ENCODE measurements around the gene PFAS. TPM values are rescaled to one million over a fixed set of nuclear protein-coding genes. Genes with fewer than 3 reads are reported as not detected.

Gene PFAS
- total and polyA plus RNA-seq, 10 of the 15 experiments (the other 5 are each of a cell fraction or from before 2014, with no cell fraction given) = 13.9 to 122 (median 47.2) TPM

- TF ChIP-seq CHD4 (IDR thresholded peaks at IDR 0.05) (no peak), BCL11A (IDR thresholded peaks at IDR 0.05; ENCODE audit: low read depth, low read length) (no peak), RB1 (IDR thresholded peaks at IDR 0.05; ENCODE audit: borderline replicate concordance) (no peak), STAT3 (IDR thresholded peaks at IDR 0.05; ENCODE audit: low read depth, low read length) (no peak)
These were observed 63.9 kb downstream of the PFAS start (continued) for GRCh38 chr17:8312726-8313600.

DNA sequence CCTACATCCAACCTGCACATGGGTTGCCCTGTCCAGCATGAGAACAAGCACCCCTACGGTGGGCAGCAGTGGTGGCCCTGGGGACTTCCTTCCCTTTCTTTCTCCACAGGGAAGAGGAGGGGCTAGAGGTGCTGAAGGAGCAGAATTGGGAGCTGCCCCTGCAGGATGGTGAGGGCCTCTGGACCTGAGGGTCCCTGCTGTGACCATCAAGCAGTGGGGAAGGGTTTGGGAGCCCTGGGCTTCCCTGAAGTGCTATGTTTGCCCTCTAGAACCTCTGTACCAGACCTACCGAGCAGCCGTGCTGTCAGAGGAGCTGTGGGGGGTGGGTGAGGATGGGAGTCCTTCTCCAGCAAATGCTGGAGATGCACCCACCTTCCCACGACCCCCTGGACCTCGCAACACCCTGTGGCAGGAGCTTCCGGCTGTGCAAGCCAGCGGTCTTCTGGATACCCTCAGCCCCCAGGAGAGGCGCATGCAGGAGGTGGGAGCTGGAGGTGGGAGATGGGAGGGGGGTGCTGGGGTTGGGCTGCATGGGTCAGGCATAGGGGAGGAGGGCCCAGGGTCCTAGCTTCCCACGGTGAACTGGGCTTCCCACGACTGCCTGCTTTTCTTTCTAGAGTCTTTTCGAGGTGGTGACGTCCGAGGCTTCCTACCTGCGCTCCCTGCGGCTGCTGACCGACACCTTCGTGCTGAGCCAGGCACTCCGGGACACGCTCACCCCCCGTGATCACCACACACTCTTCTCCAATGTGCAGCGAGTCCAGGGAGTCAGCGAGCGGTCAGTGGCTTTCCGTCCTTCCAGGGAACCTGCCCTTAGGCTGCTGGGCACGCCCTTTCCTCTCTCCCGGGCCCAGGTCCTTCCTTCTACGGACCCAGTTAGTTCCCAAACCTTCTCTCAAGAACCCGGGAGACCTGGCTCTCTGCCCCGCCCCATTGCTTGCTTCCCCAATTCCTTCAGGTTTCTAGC lies 66.0 kb downstream of the PFAS start:
- no peaks in the 10 kb centered on the region for H3K4me1 ChIP-seq (ENCODE audit: control insufficient read depth, insufficient read depth, low read length)
- intact Hi-C loops (cut with micrococcal nuclease; ENCODE audit: unreplicated experiment) (no loop called here), in situ Hi-C loops (cut with MboI) (no loop called here)
- no peaks in the 10 kb centered on the region for H3K36me3 ChIP-seq (ENCODE audit: control insufficient read depth in 2 of 2, insufficient read depth in 2 of 2, low read length in 1 of 2)
- CTCF ChIA-PET = interaction anchor here (0.6 to 1.5 kb wide), 3 partner anchors 14 to 359 kb away, joined by 3 read pairs; no protein-coding TSS in a partner anchor
- SMC1A ChIA-PET (ENCODE audit: uncharacterized antibody, unreplicated experiment) = no interaction called here
- H3K4me2 ChIP-seq (ENCODE audit: control insufficient read depth, insufficient read depth) = no peak overlapping the region
- H3K9me3 ChIP-seq (replicated peaks; ENCODE audit: control insufficient read depth, insufficient read depth, low read length) = no peaks in the 10 kb centered on the region
- H4K20me1 ChIP-seq (ENCODE audit: control insufficient read depth, insufficient read depth) = no peaks in the 10 kb centered on the region
- no peak overlapping the region for H3K27ac ChIP-seq (ENCODE audit: control insufficient read depth, insufficient read depth)
- FAIRE-seq (no peak), DNase-seq (ENCODE audit: low read depth, low spot score) (no peak), ATAC-seq (no peak)
- no TSS peak for BruUV-seq (replicated peaks)
- no peak overlapping the region for H3K9ac ChIP-seq (ENCODE audit: control insufficient read depth, insufficient read depth, low read length)
- no peak overlapping the region for H3K4me3 ChIP-seq
- no peak overlapping the region for H2AFZ ChIP-seq (ENCODE audit: control insufficient read depth, low read depth, low read length)
- POLR2A ChIA-PET = no interaction called here
- RAD21 ChIA-PET (ENCODE audit: unreplicated experiment) = no interaction called here
- peaks cover 1 to 4% of the 10 kb centered on the region in 2 experiments; a peak in 3 of 4 replicates for H3K27me3 ChIP-seq (replicated peaks in 1 of 2; ENCODE audit: control insufficient read depth in 2 of 2, insufficient read depth in 2 of 2, low read length in 1 of 2)
- WGBS (ENCODE audit: insufficient coverage, insufficient replicate concordance, low lambda C conversion rate, missing lambda C conversion rate) = 26% methylated on average over 29 of the region's 29 CpGs
- no peaks in the 10 kb centered on the region for H3K79me2 ChIP-seq (ENCODE audit: control insufficient read depth, insufficient read depth, low read length)
- no peak for TF ChIP-seq ASH2L (IDR thresholded peaks at IDR 0.05; ENCODE audit: borderline replicate concordance, low read depth)
- TF ChIP-seq CHD4 (IDR thresholded peaks at IDR 0.05) = no peak
- TF ChIP-seq RAD21 (IDR thresholded peaks at IDR 0.05; ENCODE audit: insufficient read depth, low read depth, low read length) = no peak
- TF ChIP-seq SPI1 (IDR thresholded peaks at IDR 0.05; ENCODE audit: borderline replicate concordance, insufficient read depth, low read depth, low read length) = no peak
- no peak for TF ChIP-seq ZBTB4 (CRISPR knock-in tag; IDR thresholded peaks at IDR 0.05)
- TF ChIP-seq HDAC2 (IDR thresholded peaks at IDR 0.05) = no peak
- no peak for TF ChIP-seq MEF2B (IDR thresholded peaks at IDR 0.05; ENCODE audit: partially characterized antibody, poor library complexity, severe bottlenecking)
- no peak for TF ChIP-seq TCF12 (IDR thresholded peaks at IDR 0.05; ENCODE audit: low read depth, low read length)
- TF ChIP-seq RFX5 (IDR thresholded peaks at IDR 0.05; ENCODE audit: low read depth, low read length) = no peak
- TF ChIP-seq, protein P1, sequence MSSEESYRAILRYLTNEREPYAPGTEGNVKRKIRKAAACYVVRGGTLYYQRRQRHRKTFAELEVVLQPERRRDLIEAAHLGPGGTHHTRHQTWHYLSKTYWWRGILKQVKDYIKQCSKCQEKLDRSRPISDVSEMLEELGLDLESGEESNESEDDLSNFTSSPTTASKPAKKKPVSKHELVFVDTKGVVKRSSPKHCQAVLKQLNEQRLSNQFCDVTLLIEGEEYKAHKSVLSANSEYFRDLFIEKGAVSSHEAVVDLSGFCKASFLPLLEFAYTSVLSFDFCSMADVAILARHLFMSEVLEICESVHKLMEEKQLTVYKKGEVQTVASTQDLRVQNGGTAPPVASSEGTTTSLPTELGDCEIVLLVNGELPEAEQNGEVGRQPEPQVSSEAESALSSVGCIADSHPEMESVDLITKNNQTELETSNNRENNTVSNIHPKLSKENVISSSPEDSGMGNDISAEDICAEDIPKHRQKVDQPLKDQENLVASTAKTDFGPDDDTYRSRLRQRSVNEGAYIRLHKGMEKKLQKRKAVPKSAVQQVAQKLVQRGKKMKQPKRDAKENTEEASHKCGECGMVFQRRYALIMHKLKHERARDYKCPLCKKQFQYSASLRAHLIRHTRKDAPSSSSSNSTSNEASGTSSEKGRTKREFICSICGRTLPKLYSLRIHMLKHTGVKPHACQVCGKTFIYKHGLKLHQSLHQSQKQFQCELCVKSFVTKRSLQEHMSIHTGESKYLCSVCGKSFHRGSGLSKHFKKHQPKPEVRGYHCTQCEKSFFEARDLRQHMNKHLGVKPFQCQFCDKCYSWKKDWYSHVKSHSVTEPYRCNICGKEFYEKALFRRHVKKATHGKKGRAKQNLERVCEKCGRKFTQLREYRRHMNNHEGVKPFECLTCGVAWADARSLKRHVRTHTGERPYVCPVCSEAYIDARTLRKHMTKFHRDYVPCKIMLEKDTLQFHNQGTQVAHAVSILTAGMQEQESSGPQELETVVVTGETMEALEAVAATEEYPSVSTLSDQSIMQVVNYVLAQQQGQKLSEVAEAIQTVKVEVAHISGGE (CRISPR knock-in tag; IDR thresholded peaks at IDR 0.05) = no peak

Data from GM12878 (cell line).